ENCODE results near the gene TMEM170A.
"Not testable (repeated sequence)": the region's sequence is repeated elsewhere in the genome, so short reads cannot be mapped to it uniquely, and the experiment has no call there.

The TMEM170A gene

GRCh38 chr16:75464122-75464918, at the start of gene TMEM170A:
Gene TMEM170A (minus strand): TSS chr16:75464689. CDS start chr16:75464600, 89 bp downstream.
- DNase-seq, result peak; percentile 97 to 98

GRCh38 chr16:75506574-75506973, 42.1 kb upstream of the TMEM170A start:
- no peak for DNase-seq

- DNase-seq, result no peak
Measured at GRCh38 chr16:75506107-75506506, 41.6 kb upstream of the TMEM170A start.

- no peak for DNase-seq
Measured at GRCh38 chr16:75503801-75504200, 39.3 kb upstream of the TMEM170A start.

- no peak for DNase-seq
Measured at GRCh38 chr16:75502916-75503605, 38.6 kb upstream of the TMEM170A start.

GRCh38 chr16:75501820-75502219, 37.3 kb upstream of the TMEM170A start:
- DNase-seq, result not testable (repeated sequence)

GRCh38 chr16:75501359-75501758, 36.9 kb upstream of the TMEM170A start:
- DNase-seq, result no peak

- not testable (repeated sequence) for DNase-seq
Measured at GRCh38 chr16:75498605-75499322, 34.3 kb upstream of the TMEM170A start.

- DNase-seq, result no peak
Measured at GRCh38 chr16:75497558-75497957, 33.1 kb upstream of the TMEM170A start.

GRCh38 chr16:75495076-75495674, 30.7 kb upstream of the TMEM170A start, which contains the start of gene CHST6:
Gene CHST6 (minus strand): TSS chr16:75495441. CDS start chr16:75479828, 15,613 bp downstream.
- no peak for DNase-seq

- no peak for DNase-seq
Measured at GRCh38 chr16:75494661-75495075, 30.2 kb upstream of the TMEM170A start.

GRCh38 chr16:75494184-75494583, 29.7 kb upstream of the TMEM170A start:
- DNase-seq, result no peak

- DNase-seq, result no peak
Measured at GRCh38 chr16:75491876-75492275, 27.4 kb upstream of the TMEM170A start.

- no peak for DNase-seq
Measured at GRCh38 chr16:75488322-75488721, 23.8 kb upstream of the TMEM170A start.

- no peak for DNase-seq
Measured at GRCh38 chr16:75486676-75487313, 22.3 kb upstream of the TMEM170A start.

- DNase-seq, result no peak
Measured at GRCh38 chr16:75486014-75486675, 21.7 kb upstream of the TMEM170A start.

- no peak for DNase-seq
Measured at GRCh38 chr16:75485230-75486013, 20.9 kb upstream of the TMEM170A start.

- no peak for DNase-seq
Measured at GRCh38 chr16:75483222-75483621, 18.7 kb upstream of the TMEM170A start.

GRCh38 chr16:75482434-75483205, 18.1 kb upstream of the TMEM170A start:
- DNase-seq, result no peak

GRCh38 chr16:75481475-75481874, 17.0 kb upstream of the TMEM170A start:
- no peak for DNase-seq

Data from activated CD4-positive, alpha-beta T cell treated with anti-CD3 and anti-CD28 coated beads for 4 hours (primary cell).